ENCODE results near the gene CELSR1. TPM values are rescaled to one million over a fixed set of nuclear protein-coding genes. Genes with fewer than 3 reads are reported as not detected.

Gene CELSR1
- total RNA-seq, 1 donor from 2014 or later = 7.7 TPM

GRCh38 chr22:46320716-46321386 lies 216.6 kb downstream of the CELSR1 start:
- no peak for TF ChIP-seq CTCF (IDR thresholded peaks at IDR 0.05; ENCODE audit: unreplicated experiment)
- Mint-ChIP-seq H3K9me3 (ENCODE audit: unreplicated experiment) (no peaks in the 10 kb centered on the region), H3K27ac (ENCODE audit: unreplicated experiment) (no peak overlapping the region), H3K4me1 (ENCODE audit: unreplicated experiment) (no peaks in the 10 kb centered on the region), H3K27me3 (ENCODE audit: unreplicated experiment) (peaks cover 13% of the 10 kb centered on the region), H3K4me3 (ENCODE audit: unreplicated experiment) (no peak overlapping the region), H3K36me3 (ENCODE audit: low read depth, unreplicated experiment) (peaks cover 6% of the 10 kb centered on the region)
- DNase-seq (ENCODE audit: low spot score) = no peak

- Mint-ChIP-seq H3K4me1 (ENCODE audit: unreplicated experiment) (no peaks in the 10 kb centered on the region), H3K27ac (ENCODE audit: unreplicated experiment) (no peak overlapping the region), H3K27me3 (ENCODE audit: unreplicated experiment) (peaks cover 12% of the 10 kb centered on the region), H3K4me3 (ENCODE audit: unreplicated experiment) (no peak overlapping the region), H3K36me3 (ENCODE audit: low read depth, unreplicated experiment) (peaks cover 6% of the 10 kb centered on the region), H3K9me3 (ENCODE audit: unreplicated experiment) (no peaks in the 10 kb centered on the region)
- no peak for TF ChIP-seq CTCF (IDR thresholded peaks at IDR 0.05; ENCODE audit: unreplicated experiment)
- no peak for DNase-seq (ENCODE audit: low spot score)
These were observed 217.2 kb downstream of the CELSR1 start for GRCh38 chr22:46320166-46320710.

- no peak for DNase-seq (ENCODE audit: low spot score)
- H3K27me3 Mint-ChIP-seq (ENCODE audit: unreplicated experiment) = peaks cover 12% of the 10 kb centered on the region
- no peaks in the 10 kb centered on the region for H3K9me3 Mint-ChIP-seq (ENCODE audit: unreplicated experiment)
- H3K4me3 Mint-ChIP-seq (ENCODE audit: unreplicated experiment) = no peak overlapping the region
- H3K36me3 Mint-ChIP-seq (ENCODE audit: low read depth, unreplicated experiment) = peaks cover 6% of the 10 kb centered on the region
- no peak for TF ChIP-seq CTCF (IDR thresholded peaks at IDR 0.05; ENCODE audit: unreplicated experiment)
- no peaks in the 10 kb centered on the region for H3K4me1 Mint-ChIP-seq (ENCODE audit: unreplicated experiment)
- no peak overlapping the region for H3K27ac Mint-ChIP-seq (ENCODE audit: unreplicated experiment)
These were observed 218.1 kb downstream of the CELSR1 start for GRCh38 chr22:46319319-46319718.

GRCh38 chr22:46318576-46318975 lies 218.8 kb downstream of the CELSR1 start:
- H3K4me1 Mint-ChIP-seq (ENCODE audit: unreplicated experiment) = no peaks in the 10 kb centered on the region
- no peak for DNase-seq (ENCODE audit: low spot score)
- no peak for TF ChIP-seq CTCF (IDR thresholded peaks at IDR 0.05; ENCODE audit: unreplicated experiment)
- peaks cover 6% of the 10 kb centered on the region for H3K36me3 Mint-ChIP-seq (ENCODE audit: low read depth, unreplicated experiment)
- no peak overlapping the region for H3K4me3 Mint-ChIP-seq (ENCODE audit: unreplicated experiment)
- no peaks in the 10 kb centered on the region for H3K9me3 Mint-ChIP-seq (ENCODE audit: unreplicated experiment)
- H3K27me3 Mint-ChIP-seq (ENCODE audit: unreplicated experiment) = peaks cover 9% of the 10 kb centered on the region
- H3K27ac Mint-ChIP-seq (ENCODE audit: unreplicated experiment) = no peak overlapping the region

GRCh38 chr22:46317646-46318045 lies 219.8 kb downstream of the CELSR1 start:
- no peak overlapping the region for H3K27ac Mint-ChIP-seq (ENCODE audit: unreplicated experiment)
- H3K9me3 Mint-ChIP-seq (ENCODE audit: unreplicated experiment) = no peaks in the 10 kb centered on the region
- no peak for TF ChIP-seq CTCF (IDR thresholded peaks at IDR 0.05; ENCODE audit: unreplicated experiment)
- no peaks in the 10 kb centered on the region for H3K4me1 Mint-ChIP-seq (ENCODE audit: unreplicated experiment)
- no peak for DNase-seq (ENCODE audit: low spot score)
- H3K4me3 Mint-ChIP-seq (ENCODE audit: unreplicated experiment) = no peak overlapping the region
- peaks cover 6% of the 10 kb centered on the region for H3K36me3 Mint-ChIP-seq (ENCODE audit: low read depth, unreplicated experiment)
- peaks cover 9% of the 10 kb centered on the region for H3K27me3 Mint-ChIP-seq (ENCODE audit: unreplicated experiment)

All from endothelial cell (in vitro differentiated cells).